PC-9 (cell line): ENCODE measurements around the gene SLC2A8. TPM values are rescaled to one million over a fixed set of nuclear protein-coding genes. Genes with fewer than 3 reads are reported as not detected.

Source experiments
- BruUV-seq: library from RNA; stranded (reverse); fragments of 400-500 nt; replicated peaks from 2 replicates; lab custom pipeline; 2021; lab: Mats Ljungman, UMichigan
- CTCF ChIA-PET: fragments of 300-600 bp; sonication (Branson Sonifier 250); formaldehyde crosslinking; loops from one replicate; lab custom pipeline; 2022; ENCODE audit warnings: antibody characterized with exemption; lab: Charles Lee
- POLR2A ChIA-PET: fragments of 300-600 bp; sonication (Branson Sonifier 250); formaldehyde crosslinking; loops from one replicate; lab custom pipeline; 2022; ENCODE audit warnings: antibody characterized with exemption; ENCODE audit not compliant: unreplicated experiment; lab: Charles Lee
- DNase-seq, 2 experiments: peaks; one replicate each; pipeline versions ENCODE4 v3.0.0 to v3.0.0-alpha.2; 2015 to 2022; ENCODE audit warnings: mixed read lengths in 1 of 2
- H2AFZ ChIP-seq: fragments of 200-600 bp; sonication (generic); 2 replicates; pipeline ENCODE4 v1.8.1; 2017; ENCODE audit warnings: antibody characterized with exemption
- H3F3A ChIP-seq: fragments of 200-600 bp; sonication (generic); 2 replicates; pipeline ENCODE4 v1.8.1; 2017; ENCODE audit warnings: antibody characterized with exemption, mild to moderate bottlenecking, low read depth; ENCODE audit not compliant: insufficient read depth
- H3K27ac ChIP-seq: fragments of 200-600 bp; sonication (generic); 2 replicates; pipeline ENCODE4 v1.6.1; 2016; ENCODE audit warnings: mixed run types
- H3K27me3 ChIP-seq: fragments of 200-600 bp; sonication (generic); 2 replicates; pipeline ENCODE4 v1.6.1; 2016; ENCODE audit warnings: low read depth, mixed run types; ENCODE audit not compliant: insufficient read depth
- H3K36me3 ChIP-seq: fragments of 200-600 bp; sonication (generic); 2 replicates; pipeline ENCODE4 v1.6.1; 2016; ENCODE audit warnings: low read depth, mixed run types
- H3K4me1 ChIP-seq: fragments of 200-600 bp; sonication (generic); replicated peaks from 2 replicates; pipeline ENCODE4 v1.6.1; 2016; ENCODE audit warnings: mixed run types; ENCODE audit not compliant: insufficient read depth
- H3K4me2 ChIP-seq: fragments of 200-600 bp; sonication (generic); 2 replicates; pipeline ENCODE4 v1.6.1; 2017; ENCODE audit warnings: mixed run types
- H3K4me3 ChIP-seq: fragments of 200-600 bp; sonication (generic); 2 replicates; pipeline ENCODE4 v1.6.1; 2016; ENCODE audit warnings: mixed run types
- H3K79me2 ChIP-seq: fragments of 200-600 bp; sonication (generic); 2 replicates; pipeline ENCODE4 v1.6.1; 2017; ENCODE audit warnings: low read depth, mixed run types
- H3K9me2 ChIP-seq: fragments of 200-600 bp; sonication (generic); 2 replicates; pipeline ENCODE4 v1.8.1; 2017; ENCODE audit warnings: mild to moderate bottlenecking; ENCODE audit not compliant: insufficient read depth
- H3K9me3 ChIP-seq: fragments of 200-600 bp; sonication (generic); 2 replicates; pipeline ENCODE4 v1.8.1; 2016; ENCODE audit warnings: low read depth; ENCODE audit not compliant: insufficient read depth
- H4K20me1 ChIP-seq: fragments of 200-600 bp; sonication (generic); 2 replicates; pipeline ENCODE4 v1.8.1; 2017; ENCODE audit not compliant: insufficient read depth
- EZH2 ChIP-seq: fragments of 200-600 bp; sonication (generic); IDR thresholded peaks from 2 replicates; pipeline ENCODE4 v1.8.0; 2017; ENCODE audit warnings: antibody characterized with exemption, low read depth
- intact Hi-C: fragments of 100-400 bp; cut with micrococcal nuclease; formaldehyde crosslinking; loops from one replicate; pipeline ENCODE4 v1.10.0; 2022; ENCODE audit not compliant: unreplicated experiment
- total RNA-seq: library from RNA; stranded (reverse); gene quantifications from 2 replicates; pipeline ENCODE4 v1.2.3, GENCODE V29; 2021
- TF ChIP-seq, protein P1 (sequence below): fragments of 200-600 bp; sonication (generic); conservative IDR thresholded peaks from 2 replicates; pipeline ENCODE4 v1.6.1; 2017; ENCODE audit warnings: mixed run types, antibody characterized with exemption, mild to moderate bottlenecking, moderate library complexity

SLC2A8 gene
- total RNA-seq, 1 experiment from 2014 or later: 19.1 TPM

DNA sequence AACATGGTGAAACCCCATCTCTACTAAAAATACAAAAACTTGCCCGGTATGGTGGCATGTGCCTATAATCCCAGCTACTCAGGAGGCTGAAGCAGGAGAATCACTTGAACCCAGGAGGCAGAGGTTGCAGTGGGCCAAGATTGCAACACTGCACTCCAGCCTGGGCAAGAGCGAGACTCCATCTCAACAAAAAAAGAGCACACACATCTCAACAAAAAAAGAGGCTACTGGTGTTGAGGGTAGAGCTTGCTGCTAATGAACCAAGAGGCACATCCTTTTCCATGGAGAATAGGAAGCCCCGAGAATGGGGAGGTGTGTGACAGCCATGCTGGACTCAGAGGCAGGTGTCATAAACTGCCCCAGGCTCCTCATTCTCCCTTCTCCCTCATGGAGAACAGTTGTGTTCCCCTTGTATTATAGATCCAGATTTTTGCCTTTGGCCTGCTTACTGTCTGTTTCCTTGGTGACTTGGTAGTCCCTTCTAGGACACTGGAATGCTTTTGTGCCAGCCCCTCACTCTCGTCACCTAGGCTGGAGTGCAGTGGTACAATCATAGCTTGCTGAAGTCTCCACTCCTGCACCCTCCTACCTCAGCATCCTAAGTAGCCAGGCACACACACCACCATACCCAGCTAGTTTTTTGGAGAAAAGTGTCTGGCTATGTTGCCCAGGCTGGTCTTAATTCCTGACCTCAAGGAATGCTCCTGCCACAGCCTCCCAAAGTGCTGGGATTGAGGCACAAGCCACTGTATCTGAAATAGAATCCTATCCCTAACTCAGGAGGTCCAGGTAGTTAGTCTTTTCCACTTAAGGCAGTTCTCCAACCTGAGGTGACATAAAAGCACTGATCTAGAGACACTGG, 49.1 kb downstream of the SLC2A8 start:
- Histone ChIP-seq H3K4me2 (no peak overlapping the region), H3K27ac (peak overlapping the region; percentile 95; the same call in 1 of the 2 replicates), H3F3A (peaks cover 79% of the 10 kb centered on the region), H3K79me2 (peaks cover 38% of the 10 kb centered on the region), H3K9me3 (peaks cover 5% of the 10 kb centered on the region; the same call in 1 of the 2 replicates), H3K4me3 (no peak overlapping the region), H2AFZ (no peak overlapping the region), H3K9me2 (no peaks in the 10 kb centered on the region), H3K4me1 (0 out of 2 replicates have a peak, but pooled peaks cover 17% of the 10 kb centered on the region), H3K27me3 (no peaks in the 10 kb centered on the region), H4K20me1 (peaks cover 47% of the 10 kb centered on the region), H3K36me3 (peaks cover 55% of the 10 kb centered on the region)
- intact Hi-C loops: no loop called here
- TSS peak; percentile 7 for BruUV-seq
- ChIA-PET POLR2A (no interaction called here), CTCF (interaction anchor here (0.6 kb wide), 2 partner anchors 35 to 86 kb away, joined by 6 to 10 read pairs; no protein-coding TSS in a partner anchor)
- TF ChIP-seq, protein P1, sequence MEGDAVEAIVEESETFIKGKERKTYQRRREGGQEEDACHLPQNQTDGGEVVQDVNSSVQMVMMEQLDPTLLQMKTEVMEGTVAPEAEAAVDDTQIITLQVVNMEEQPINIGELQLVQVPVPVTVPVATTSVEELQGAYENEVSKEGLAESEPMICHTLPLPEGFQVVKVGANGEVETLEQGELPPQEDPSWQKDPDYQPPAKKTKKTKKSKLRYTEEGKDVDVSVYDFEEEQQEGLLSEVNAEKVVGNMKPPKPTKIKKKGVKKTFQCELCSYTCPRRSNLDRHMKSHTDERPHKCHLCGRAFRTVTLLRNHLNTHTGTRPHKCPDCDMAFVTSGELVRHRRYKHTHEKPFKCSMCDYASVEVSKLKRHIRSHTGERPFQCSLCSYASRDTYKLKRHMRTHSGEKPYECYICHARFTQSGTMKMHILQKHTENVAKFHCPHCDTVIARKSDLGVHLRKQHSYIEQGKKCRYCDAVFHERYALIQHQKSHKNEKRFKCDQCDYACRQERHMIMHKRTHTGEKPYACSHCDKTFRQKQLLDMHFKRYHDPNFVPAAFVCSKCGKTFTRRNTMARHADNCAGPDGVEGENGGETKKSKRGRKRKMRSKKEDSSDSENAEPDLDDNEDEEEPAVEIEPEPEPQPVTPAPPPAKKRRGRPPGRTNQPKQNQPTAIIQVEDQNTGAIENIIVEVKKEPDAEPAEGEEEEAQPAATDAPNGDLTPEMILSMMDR: no peak
- no peak for TF ChIP-seq EZH2
- peak in 1 of 2 experiments; percentile 54 for DNase-seq

DNA sequence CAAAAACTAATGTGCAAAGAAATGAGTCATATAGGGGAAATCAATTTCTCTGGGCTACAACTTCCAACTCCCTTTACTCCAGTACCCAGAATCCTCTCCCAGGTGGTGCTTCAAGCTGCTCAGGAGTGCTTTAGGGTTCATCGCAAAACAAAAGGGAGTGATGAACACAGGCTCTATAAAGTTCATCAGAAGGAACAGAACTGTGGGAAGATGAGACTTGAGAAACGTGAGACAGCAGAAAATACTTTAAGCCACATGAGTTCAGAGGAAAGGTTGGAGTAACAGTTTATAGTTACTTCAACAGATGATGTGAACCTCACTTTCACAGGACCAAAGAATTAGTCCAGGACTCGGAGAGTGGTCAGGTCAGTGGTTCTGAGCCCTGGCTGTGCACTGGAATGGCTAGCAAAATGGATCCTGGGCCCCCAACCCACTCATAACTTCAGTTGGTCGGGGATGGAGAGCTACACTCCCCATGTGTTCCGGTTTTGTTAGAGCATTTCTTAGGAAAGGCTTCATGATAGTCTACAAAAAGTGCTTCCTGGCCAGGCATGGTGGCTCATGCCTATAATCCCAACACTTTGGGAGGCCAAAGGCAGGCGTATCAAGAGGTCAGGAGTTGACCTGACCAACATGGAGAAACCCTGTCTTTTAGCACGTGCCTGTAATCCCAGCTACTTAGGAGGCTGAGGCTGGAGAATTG, 49.9 kb downstream of the SLC2A8 start:
- peaks cover 47% of the 10 kb centered on the region for H4K20me1 ChIP-seq
- H3K4me3 ChIP-seq: no peak overlapping the region
- no peak overlapping the region for H3K4me2 ChIP-seq
- ChIA-PET POLR2A (interaction anchor here (0.7 kb wide), 1 partner anchor 319 kb away, joined by 6 read pairs; no protein-coding TSS in a partner anchor), CTCF (interaction anchor here (0.6 kb wide), 2 partner anchors 36 to 274 kb away, joined by 3 to 10 read pairs; no protein-coding TSS in a partner anchor)
- peaks cover 39% of the 10 kb centered on the region for H3K79me2 ChIP-seq
- peak overlapping the region; percentile 95 for H3K27ac ChIP-seq
- no peaks in the 10 kb centered on the region for H3K27me3 ChIP-seq
- H3K9me3 ChIP-seq: 0 out of 2 replicates have a peak, but pooled peaks cover 5% of the 10 kb centered on the region
- TF ChIP-seq, protein P1: no peak
- TF ChIP-seq EZH2: no peak
- BruUV-seq: no TSS peak
- no peak overlapping the region for H2AFZ ChIP-seq
- intact Hi-C loops: no loop called here
- peaks cover 80% of the 10 kb centered on the region for H3F3A ChIP-seq
- H3K4me1 ChIP-seq: 0 out of 2 replicates have a peak, but pooled peaks cover 17% of the 10 kb centered on the region
- H3K36me3 ChIP-seq: peaks cover 50% of the 10 kb centered on the region
- DNase-seq: peak in 1 of 2 experiments; percentile 46
- H3K9me2 ChIP-seq: no peaks in the 10 kb centered on the region

DNA sequence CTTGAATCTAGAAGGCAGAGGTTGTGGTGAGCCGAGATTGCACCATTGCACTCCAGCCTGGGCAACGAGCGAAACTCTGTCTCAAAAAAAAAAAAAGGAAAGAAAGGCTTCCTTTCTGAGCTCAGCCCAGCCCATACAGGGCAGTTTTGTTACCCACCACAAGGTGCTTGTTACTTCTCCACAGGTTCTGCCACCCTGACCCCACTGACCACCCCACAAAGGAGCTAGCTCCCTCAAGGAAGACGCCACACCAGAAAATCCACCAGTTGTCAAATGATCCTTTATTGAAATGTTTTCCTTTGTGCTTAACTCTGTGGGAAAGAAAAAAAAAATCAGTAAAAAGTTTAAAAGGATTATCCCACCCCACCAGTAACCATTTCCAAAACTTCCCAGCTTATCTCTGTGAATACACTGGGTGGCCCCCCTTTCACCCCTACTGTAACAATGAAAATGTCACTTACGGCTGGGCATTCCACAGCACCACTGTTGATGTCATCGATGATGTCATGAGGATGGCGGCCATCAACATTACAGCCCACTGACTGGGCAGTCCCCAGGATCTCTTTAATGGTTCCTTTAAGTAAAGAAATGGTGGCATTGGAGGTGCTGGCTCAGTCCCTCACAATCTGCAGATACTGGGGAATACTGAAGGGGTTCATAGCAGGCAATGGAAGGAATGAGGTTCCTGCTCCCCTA, 50.6 kb downstream of the SLC2A8 start:
- peaks cover 43% of the 10 kb centered on the region for H3K79me2 ChIP-seq
- peak overlapping the region; percentile 99; the same call in 1 of the 2 replicates for H3K4me3 ChIP-seq
- no peak for DNase-seq
- H3F3A ChIP-seq: peaks cover 73% of the 10 kb centered on the region
- no peak overlapping the region for H2AFZ ChIP-seq
- ChIA-PET POLR2A (interaction anchor here (0.7 kb wide), 2 partner anchors 51 to 319 kb away, joined by 5 to 6 read pairs; no protein-coding TSS in a partner anchor), CTCF (interaction anchor here (0.6 kb wide), 2 partner anchors 275 to 683 kb away, joined by 3 read pairs; no protein-coding TSS in a partner anchor)
- intact Hi-C loops: no loop called here
- no TSS peak for BruUV-seq
- peaks cover 47% of the 10 kb centered on the region for H4K20me1 ChIP-seq
- peak overlapping the region; percentile 98 for H3K4me2 ChIP-seq
- TF ChIP-seq, protein P1: no peak
- no peak for TF ChIP-seq EZH2
- H3K36me3 ChIP-seq: peaks cover 50% of the 10 kb centered on the region
- H3K9me3 ChIP-seq: 0 out of 2 replicates have a peak, but pooled peaks cover 5% of the 10 kb centered on the region
- H3K27ac ChIP-seq: peak overlapping the region; percentile 95; the same call in 1 of the 2 replicates
- H3K9me2 ChIP-seq: no peaks in the 10 kb centered on the region
- peaks cover 20% of the 10 kb centered on the region for H3K4me1 ChIP-seq
- H3K27me3 ChIP-seq: no peaks in the 10 kb centered on the region
